NCI-H345 treated with DMSO at 0.1 percent for 48 hours (cell line): ENCODE data around the gene SRPX.
A peak's percentile ranks its signal among the peaks of the same experiment; 100 is the strongest.

Experiments used
- DNase-seq: peaks from one replicate; lab custom pipeline; 2025; ENCODE audit not compliant: unreplicated experiment; lab: John Stamatoyannopoulos, UW

SRPX gene

GRCh38 chrX:38211891-38212635 lies 8.6 kb downstream of the SRPX start:
- DNase-seq, result no peak

GRCh38 chrX:38206542-38206941 lies 14.1 kb downstream of the SRPX start:
- DNase-seq, result no peak

GRCh38 chrX:38206036-38206435 lies 14.6 kb downstream of the SRPX start:
- no peak for DNase-seq

- no peak for DNase-seq
Measured at GRCh38 chrX:38205039-38205438, 15.6 kb downstream of the SRPX start.

GRCh38 chrX:38192007-38192810 lies 28.5 kb downstream of the SRPX start:
- no peak for DNase-seq

GRCh38 chrX:38189431-38190250 lies 31.0 kb downstream of the SRPX start:
- no peak for DNase-seq

GRCh38 chrX:38183596-38183995 lies 37.1 kb downstream of the SRPX start:
- no peak for DNase-seq

- DNase-seq, result no peak
Measured at GRCh38 chrX:38181357-38181756, 39.3 kb downstream of the SRPX start.

GRCh38 chrX:38178396-38178795 lies 42.3 kb downstream of the SRPX start:
- no peak for DNase-seq

GRCh38 chrX:38175139-38175538 lies 45.5 kb downstream of the SRPX start:
- peak; percentile 86 for DNase-seq

- DNase-seq, result no peak
Measured at GRCh38 chrX:38172596-38172995, 48.1 kb downstream of the SRPX start.

GRCh38 chrX:38170556-38170955 lies 50.1 kb downstream of the SRPX start:
- no peak for DNase-seq

- DNase-seq, result peak; percentile 21
Measured at GRCh38 chrX:38166478-38167083, 54.1 kb downstream of the SRPX start.

GRCh38 chrX:38165023-38165422 lies 55.6 kb downstream of the SRPX start:
- no peak for DNase-seq

- DNase-seq, result no peak
Measured at GRCh38 chrX:38163193-38163592, 57.5 kb downstream of the SRPX start.

- DNase-seq, result no peak
Measured at GRCh38 chrX:38156838-38157237, 63.8 kb downstream of the SRPX start.

- no peak for DNase-seq
Measured at GRCh38 chrX:38154818-38155217, 65.9 kb downstream of the SRPX start.

- no peak for DNase-seq
Measured at GRCh38 chrX:38154340-38154739, 66.3 kb downstream of the SRPX start.

GRCh38 chrX:38151441-38151840 lies 69.2 kb downstream of the SRPX start:
- DNase-seq, result no peak

GRCh38 chrX:38150993-38151392 lies 69.7 kb downstream of the SRPX start:
- peak; percentile 64 for DNase-seq

- DNase-seq, result no peak
Measured at GRCh38 chrX:38149016-38149415, 71.7 kb downstream of the SRPX start.
